Measurements from ENCODE around the gene SEMA5A. TPM values are rescaled to one million over a fixed set of nuclear protein-coding genes. Genes with fewer than 3 reads are reported as not detected.

The SEMA5A gene
- total and polyA plus RNA-seq, 2 donors (not counting 1 experiment from before 2014, with no cell fraction given) = not detected

- Histone ChIP-seq H3K9me3 (ENCODE audit: control extremely low read depth in 1 of 3, control insufficient read depth in 2 of 3, insufficient read depth in 1 of 3, low read length in 2 of 3) (no peaks in the 10 kb centered on the region), H3K27me3 (replicated peaks in 1 of 4; ENCODE audit: control extremely low read depth in 1 of 4, control insufficient read depth in 3 of 4, insufficient read depth in 4 of 4, low read length in 3 of 4) (no peaks in the 10 kb centered on the region), H4K20me1 (ENCODE audit: control insufficient read depth, insufficient read depth, low read length, poor library complexity, severe bottlenecking) (no peaks in the 10 kb centered on the region), H3K79me2 (ENCODE audit: control insufficient read depth, insufficient read depth, low read length) (no peaks in the 10 kb centered on the region), H3K4me2 (replicated peaks; ENCODE audit: low read depth, low read length, poor library complexity, severe bottlenecking) (no peak overlapping the region), H3K36me3 (replicated peaks in 1 of 2; ENCODE audit: control extremely low read depth in 1 of 2, control insufficient read depth in 1 of 2, extremely low read depth in 1 of 2, insufficient read depth in 2 of 2, low read length in 1 of 2) (no peaks in the 10 kb centered on the region), H3K4me1 (ENCODE audit: control insufficient read depth in 2 of 2, insufficient read depth in 2 of 2, low read length in 2 of 2) (no peaks in the 10 kb centered on the region), H3K27ac (ENCODE audit: low read length in 2 of 2) (no peak overlapping the region), H3K4me3 (ENCODE audit: control extremely low read depth in 1 of 5, extremely low read depth in 1 of 5, insufficient read depth in 1 of 5, low read depth in 2 of 5, low read length in 4 of 5) (no peak overlapping the region), H3K9ac (ENCODE audit: low read length) (no peak overlapping the region), H2AFZ (ENCODE audit: insufficient read depth, low read depth, low read length, poor library complexity, severe bottlenecking) (no peak overlapping the region)
- CTCF ChIA-PET = no interaction called here
- POLR2A ChIA-PET = no interaction called here
- Mint-ChIP-seq H3K27me3 (no peaks in the 10 kb centered on the region), H3K4me1 (no peaks in the 10 kb centered on the region), H3K4me3 (no peak overlapping the region), H3K9me3 (ENCODE audit: insufficient read depth) (no peaks in the 10 kb centered on the region), H3K27ac (no peak overlapping the region)
- no peak for DNase-seq
- 94% methylated on average over 2 of the region's 4 CpGs for WGBS (ENCODE audit: insufficient coverage)
- intact Hi-C loops (cut with micrococcal nuclease) = no loop called here
- TF ChIP-seq CTCF (IDR thresholded peaks at IDR 0.05) = no peak
- no peak for TF ChIP-seq EZH2 (IDR thresholded peaks at IDR 0.05; ENCODE audit: borderline replicate concordance, insufficient read depth, low read depth, low read length, poor library complexity, severe bottlenecking)
- no peak for ATAC-seq (ENCODE audit: low read depth)
Observed at GRCh38 chr5:9495121-9495520, 50.8 kb downstream of the SEMA5A start.

GRCh38 chr5:9494301-9494700, 51.6 kb downstream of the SEMA5A start:
- Histone ChIP-seq H3K9ac (ENCODE audit: low read length) (no peak overlapping the region), H2AFZ (ENCODE audit: insufficient read depth, low read depth, low read length, poor library complexity, severe bottlenecking) (no peak overlapping the region), H3K4me3 (ENCODE audit: control extremely low read depth in 1 of 5, extremely low read depth in 1 of 5, insufficient read depth in 1 of 5, low read depth in 2 of 5, low read length in 4 of 5) (no peak overlapping the region), H3K36me3 (replicated peaks in 1 of 2; ENCODE audit: control extremely low read depth in 1 of 2, control insufficient read depth in 1 of 2, extremely low read depth in 1 of 2, insufficient read depth in 2 of 2, low read length in 1 of 2) (no peaks in the 10 kb centered on the region), H3K79me2 (ENCODE audit: control insufficient read depth, insufficient read depth, low read length) (no peaks in the 10 kb centered on the region), H3K4me2 (replicated peaks; ENCODE audit: low read depth, low read length, poor library complexity, severe bottlenecking) (no peak overlapping the region), H3K27me3 (replicated peaks in 1 of 4; ENCODE audit: control extremely low read depth in 1 of 4, control insufficient read depth in 3 of 4, insufficient read depth in 4 of 4, low read length in 3 of 4) (no peaks in the 10 kb centered on the region), H3K4me1 (ENCODE audit: control insufficient read depth in 2 of 2, insufficient read depth in 2 of 2, low read length in 2 of 2) (no peaks in the 10 kb centered on the region), H3K27ac (ENCODE audit: low read length in 2 of 2) (no peak overlapping the region), H3K9me3 (ENCODE audit: control extremely low read depth in 1 of 3, control insufficient read depth in 2 of 3, insufficient read depth in 1 of 3, low read length in 2 of 3) (no peaks in the 10 kb centered on the region), H4K20me1 (ENCODE audit: control insufficient read depth, insufficient read depth, low read length, poor library complexity, severe bottlenecking) (no peaks in the 10 kb centered on the region)
- no peak for DNase-seq
- CTCF ChIA-PET = no interaction called here
- Mint-ChIP-seq H3K9me3 (ENCODE audit: insufficient read depth) (no peaks in the 10 kb centered on the region), H3K27me3 (no peaks in the 10 kb centered on the region), H3K27ac (no peak overlapping the region), H3K4me3 (no peak overlapping the region), H3K4me1 (no peaks in the 10 kb centered on the region)
- TF ChIP-seq CTCF (IDR thresholded peaks at IDR 0.05) = no peak
- TF ChIP-seq EZH2 (IDR thresholded peaks at IDR 0.05; ENCODE audit: borderline replicate concordance, insufficient read depth, low read depth, low read length, poor library complexity, severe bottlenecking) = no peak
- POLR2A ChIA-PET = no interaction called here
- no peak for ATAC-seq (ENCODE audit: low read depth)
- whole genome bisulfite sequencing (ENCODE audit: insufficient coverage) = 100% methylated on average over 2 of the region's 3 CpGs
- intact Hi-C loops (cut with micrococcal nuclease) = no loop called here

Measured in B cell (primary cell).